Erythroblast (primary cell): ENCODE measurements around the gene GPC3.

Experiments used
- GATA1 ChIP-seq: IDR thresholded peaks from 2 replicates; pipeline ENCODE4 v1.6.1; 2011; ENCODE audit warnings: low read depth, mild to moderate bottlenecking, control low read depth, low read length, moderate library complexity
- POLR2A ChIP-seq: IDR thresholded peaks from 2 replicates; pipeline ENCODE4 v1.6.1; 2011; ENCODE audit warnings: mild to moderate bottlenecking, low read length

DNA sequence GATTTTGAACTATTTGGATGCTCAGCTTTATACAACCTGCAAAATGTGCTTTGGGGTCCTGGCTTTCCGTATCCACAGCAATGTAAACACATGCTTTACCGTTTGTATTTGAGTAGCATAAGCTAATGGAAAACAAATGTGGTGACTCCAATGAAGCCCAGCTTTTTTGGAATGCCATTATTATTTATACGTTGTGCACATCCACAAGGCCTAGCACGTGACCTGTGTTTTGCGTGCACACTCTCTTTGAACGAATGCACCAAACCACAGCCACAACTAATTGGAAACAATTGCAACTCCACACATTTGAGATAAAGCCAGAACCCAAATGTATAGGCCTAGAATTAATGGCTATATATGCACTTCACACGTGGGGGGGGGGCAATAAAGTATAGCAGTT lies 380.6 kb downstream of the GPC3 start:
- no peak for TF ChIP-seq POLR2A
- TF ChIP-seq GATA1, result no peak
